Ishikawa (cell line): ENCODE data around the gene LAMB4.
A peak's percentile ranks its signal among the peaks of the same experiment; 100 is the strongest.

Source experiments
- CREB1 ChIP-seq: IDR thresholded peaks from 2 replicates; pipeline ENCODE4 v1.6.1; 2012; ENCODE audit warnings: low read depth
- EP300 ChIP-seq: IDR thresholded peaks from 2 replicates; pipeline ENCODE4 v1.6.1; 2012; ENCODE audit warnings: borderline replicate concordance
- TF ChIP-seq, protein P1 (sequence below): IDR thresholded peaks from 2 replicates; pipeline ENCODE4 v1.6.1; 2012; ENCODE audit warnings: low read depth, mild to moderate bottlenecking
- TF ChIP-seq, protein P2 (sequence below): IDR thresholded peaks from 2 replicates; pipeline ENCODE4 v1.6.1; 2012

DNA sequence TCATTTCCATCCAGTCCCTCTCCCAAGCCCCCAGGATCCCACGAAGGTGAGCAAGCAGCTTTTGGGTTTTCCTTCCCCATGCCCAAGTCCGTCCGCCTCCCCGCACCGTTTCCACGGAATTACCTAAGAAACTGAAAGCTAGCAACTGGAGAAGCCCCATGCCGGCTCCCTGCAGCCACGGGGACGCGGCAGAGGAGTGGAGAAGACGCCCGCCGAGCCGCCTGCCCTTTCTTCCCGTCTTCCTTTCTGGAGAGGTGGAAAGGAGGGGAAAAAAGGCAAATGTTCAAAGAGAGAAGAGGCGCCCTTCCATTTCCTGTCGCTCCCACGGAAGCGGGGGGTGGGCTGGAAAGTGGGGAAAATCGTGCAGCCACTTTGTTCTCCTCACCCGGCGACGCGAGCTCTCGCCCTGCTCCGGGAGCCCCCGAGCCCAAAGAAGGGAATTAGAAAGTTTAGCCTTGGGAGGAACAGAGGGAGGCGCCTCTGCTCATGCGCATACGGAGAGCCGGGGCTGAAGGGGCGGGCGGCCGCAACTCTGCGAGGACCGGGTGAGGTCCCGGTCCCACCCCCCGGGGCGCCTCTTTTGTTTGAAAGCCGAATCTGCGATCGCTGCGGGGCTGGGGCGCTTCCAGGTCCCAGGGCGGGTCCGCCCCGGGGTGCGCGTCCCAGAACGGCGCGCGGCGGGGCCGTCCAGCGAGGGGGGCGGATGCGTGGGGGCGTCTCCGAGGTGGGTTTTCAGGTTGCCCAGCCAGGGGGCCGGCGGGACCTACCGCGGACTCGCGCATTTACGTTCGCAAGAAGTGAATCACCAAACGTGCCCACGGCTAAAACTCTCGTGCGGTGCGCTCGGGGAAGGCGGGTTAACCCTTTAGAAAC is 127.2 kb downstream of the LAMB4 start, which contains the start of gene LAMB1:
- TF ChIP-seq, protein P1, sequence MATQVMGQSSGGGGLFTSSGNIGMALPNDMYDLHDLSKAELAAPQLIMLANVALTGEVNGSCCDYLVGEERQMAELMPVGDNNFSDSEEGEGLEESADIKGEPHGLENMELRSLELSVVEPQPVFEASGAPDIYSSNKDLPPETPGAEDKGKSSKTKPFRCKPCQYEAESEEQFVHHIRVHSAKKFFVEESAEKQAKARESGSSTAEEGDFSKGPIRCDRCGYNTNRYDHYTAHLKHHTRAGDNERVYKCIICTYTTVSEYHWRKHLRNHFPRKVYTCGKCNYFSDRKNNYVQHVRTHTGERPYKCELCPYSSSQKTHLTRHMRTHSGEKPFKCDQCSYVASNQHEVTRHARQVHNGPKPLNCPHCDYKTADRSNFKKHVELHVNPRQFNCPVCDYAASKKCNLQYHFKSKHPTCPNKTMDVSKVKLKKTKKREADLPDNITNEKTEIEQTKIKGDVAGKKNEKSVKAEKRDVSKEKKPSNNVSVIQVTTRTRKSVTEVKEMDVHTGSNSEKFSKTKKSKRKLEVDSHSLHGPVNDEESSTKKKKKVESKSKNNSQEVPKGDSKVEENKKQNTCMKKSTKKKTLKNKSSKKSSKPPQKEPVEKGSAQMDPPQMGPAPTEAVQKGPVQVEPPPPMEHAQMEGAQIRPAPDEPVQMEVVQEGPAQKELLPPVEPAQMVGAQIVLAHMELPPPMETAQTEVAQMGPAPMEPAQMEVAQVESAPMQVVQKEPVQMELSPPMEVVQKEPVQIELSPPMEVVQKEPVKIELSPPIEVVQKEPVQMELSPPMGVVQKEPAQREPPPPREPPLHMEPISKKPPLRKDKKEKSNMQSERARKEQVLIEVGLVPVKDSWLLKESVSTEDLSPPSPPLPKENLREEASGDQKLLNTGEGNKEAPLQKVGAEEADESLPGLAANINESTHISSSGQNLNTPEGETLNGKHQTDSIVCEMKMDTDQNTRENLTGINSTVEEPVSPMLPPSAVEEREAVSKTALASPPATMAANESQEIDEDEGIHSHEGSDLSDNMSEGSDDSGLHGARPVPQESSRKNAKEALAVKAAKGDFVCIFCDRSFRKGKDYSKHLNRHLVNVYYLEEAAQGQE, result no peak
- TF ChIP-seq, protein P2, sequence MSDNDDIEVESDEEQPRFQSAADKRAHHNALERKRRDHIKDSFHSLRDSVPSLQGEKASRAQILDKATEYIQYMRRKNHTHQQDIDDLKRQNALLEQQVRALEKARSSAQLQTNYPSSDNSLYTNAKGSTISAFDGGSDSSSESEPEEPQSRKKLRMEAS, result peak; percentile 36; the same call in 1 of the 2 replicates
- TF ChIP-seq CREB1 (no peak), EP300 (no peak)
